NCI-H82 treated with DMSO at 0.1 percent for 48 hours (cell line): ENCODE results near the gene EEFSEC.

Experiments
- DNase-seq: peaks from one replicate; lab custom pipeline; 2025; ENCODE audit not compliant: unreplicated experiment; lab: John Stamatoyannopoulos, UW

The EEFSEC gene

DNA sequence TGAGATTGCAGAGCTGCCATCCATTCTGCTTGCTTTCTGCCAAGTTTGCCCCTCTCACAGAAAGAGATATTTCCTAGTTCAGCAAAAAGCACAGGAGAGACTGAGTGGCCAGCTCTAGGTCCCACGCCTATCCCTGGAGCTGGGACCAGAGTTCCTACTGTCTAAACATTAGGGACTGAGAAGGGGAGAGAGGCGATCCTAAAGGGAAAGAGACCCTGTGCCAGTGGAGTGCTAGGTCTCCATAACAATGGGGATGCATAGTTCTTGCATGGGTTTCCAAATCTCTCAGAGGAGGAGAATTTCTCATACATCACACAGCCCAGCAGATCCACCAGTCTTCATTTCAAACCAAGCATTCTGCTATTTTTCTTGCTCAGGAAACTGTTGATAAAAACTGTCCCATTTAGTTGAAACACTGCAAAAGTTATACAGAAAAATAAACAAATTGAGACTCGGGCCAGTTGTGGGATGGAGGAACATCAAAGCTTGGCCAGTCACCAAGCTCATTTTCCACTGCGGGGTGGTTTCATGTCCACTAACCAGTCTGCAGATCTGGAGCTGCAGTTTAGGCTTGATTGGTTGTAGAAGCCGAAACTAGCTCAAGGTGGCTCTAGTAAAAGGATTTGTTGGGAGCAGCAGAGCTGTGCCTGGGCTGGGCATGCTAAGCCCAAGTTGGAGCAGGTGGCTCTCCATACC, 62.7 kb downstream of the EEFSEC start:
- no peak for DNase-seq

- DNase-seq = no peak
Observed at GRCh38 chr3:128217702-128218547, 64.6 kb downstream of the EEFSEC start.

GRCh38 chr3:128218548-128219257, 65.4 kb downstream of the EEFSEC start:
- DNase-seq = no peak

- no peak for DNase-seq
Observed at GRCh38 chr3:128221328-128221727, 68.0 kb downstream of the EEFSEC start.

- no peak for DNase-seq
Observed at GRCh38 chr3:128222796-128223385, 69.6 kb downstream of the EEFSEC start.

- DNase-seq = no peak
Observed at GRCh38 chr3:128226186-128226725, 73.0 kb downstream of the EEFSEC start.

GRCh38 chr3:128226795-128227395, 73.6 kb downstream of the EEFSEC start:
- no peak for DNase-seq

- no peak for DNase-seq
Observed at GRCh38 chr3:128227507-128227906, 74.2 kb downstream of the EEFSEC start.

DNA sequence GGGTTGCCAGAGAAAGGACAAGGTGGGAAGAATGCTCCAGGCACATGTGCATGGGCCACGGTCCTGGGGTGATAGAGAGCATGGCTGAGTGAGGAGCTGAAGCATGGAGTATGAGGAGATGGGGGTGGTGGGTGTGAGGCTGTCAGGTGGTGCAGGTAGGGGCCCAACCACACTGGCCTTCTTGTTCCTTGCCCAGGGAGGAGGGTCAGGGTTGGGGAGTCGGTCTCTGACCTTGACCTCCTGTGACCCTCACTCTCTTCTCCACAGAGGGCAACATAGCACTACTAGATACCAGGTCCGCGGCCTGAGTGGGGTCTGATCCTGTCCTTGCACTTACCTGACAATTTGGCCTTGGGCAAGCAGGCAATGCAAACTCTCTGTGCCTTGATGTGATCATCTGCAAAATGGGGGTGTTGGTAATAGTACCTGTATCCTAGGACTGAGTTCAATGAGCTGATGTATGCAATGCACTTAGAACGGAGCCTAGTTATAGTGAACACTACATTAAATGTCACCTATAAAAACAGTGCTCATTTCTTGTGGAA, 75.2 kb downstream of the EEFSEC start:
- DNase-seq = no peak

- DNase-seq = no peak
Observed at GRCh38 chr3:128229106-128229857, 76.0 kb downstream of the EEFSEC start.

GRCh38 chr3:128231606-128232005, 78.3 kb downstream of the EEFSEC start:
- DNase-seq = no peak

- DNase-seq = no peak
Observed at GRCh38 chr3:128232376-128233178, 79.3 kb downstream of the EEFSEC start.

- no peak for DNase-seq
Observed at GRCh38 chr3:128235207-128235926, 82.1 kb downstream of the EEFSEC start.

GRCh38 chr3:128236657-128237056, 83.4 kb downstream of the EEFSEC start:
- no peak for DNase-seq

- DNase-seq = no peak
Observed at GRCh38 chr3:128237348-128238183, 84.3 kb downstream of the EEFSEC start.

- no peak for DNase-seq
Observed at GRCh38 chr3:128238184-128238489, 84.9 kb downstream of the EEFSEC start.

- DNase-seq = no peak
Observed at GRCh38 chr3:128239304-128239703, 86.0 kb downstream of the EEFSEC start.

GRCh38 chr3:128240232-128240631, 87.0 kb downstream of the EEFSEC start:
- no peak for DNase-seq
